Esophagus (tissue), 2 donors: ENCODE measurements around the gene TRAF7. TPM values are rescaled to one million over a fixed set of nuclear protein-coding genes. Genes with fewer than 3 reads are reported as not detected.
"Not testable (repeated sequence)": the region's sequence is repeated elsewhere in the genome, so short reads cannot be mapped to it uniquely, and the experiment has no call there.

Experiments
- H3K27ac ChIP-seq, 2 donors: one replicate each; pipeline ENCODE4 v1.5.1; 2013; ENCODE audit warnings: low read depth in 2 of 2, mild to moderate bottlenecking in 2 of 2, inconsistent platforms in 1 of 2, low read length in 1 of 2, moderate library complexity in 1 of 2
- H3K27me3 ChIP-seq, 2 donors: one replicate each; pipeline ENCODE4 v1.6.1; 2013; ENCODE audit warnings: low read length in 2 of 2, control low read depth in 1 of 2, mild to moderate bottlenecking in 1 of 2; ENCODE audit not compliant: insufficient read depth in 2 of 2, control insufficient read depth in 1 of 2
- H3K36me3 ChIP-seq, 2 donors: one replicate each; pipeline ENCODE4 v1.6.1; 2013; ENCODE audit warnings: low read length in 1 of 2; ENCODE audit not compliant: control insufficient read depth in 2 of 2, insufficient read depth in 2 of 2
- H3K4me1 ChIP-seq, 2 donors: one replicate each; pipeline ENCODE4 v1.6.1; 2013; ENCODE audit warnings: low read length in 1 of 2; ENCODE audit not compliant: control insufficient read depth in 2 of 2, insufficient read depth in 2 of 2
- H3K4me3 ChIP-seq, 2 donors: one replicate each; pipeline ENCODE4 v1.5.1; 2013; ENCODE audit warnings: low read length in 2 of 2, mild to moderate bottlenecking in 2 of 2, low read depth in 1 of 2, moderate library complexity in 1 of 2
- H3K9me3 ChIP-seq, 2 donors: one replicate each; pipeline ENCODE4 v1.6.1; 2013; ENCODE audit warnings: mild to moderate bottlenecking in 2 of 2, low read depth in 1 of 2, low read length in 1 of 2, moderate library complexity in 1 of 2; ENCODE audit not compliant: control insufficient read depth in 2 of 2, insufficient read depth in 1 of 2
- WGBS, 2 donors: extraction: QIAGEN DNeasy Blood & Tissue Kit; methylation state at CpG; one replicate each; pipeline ENCODE4 v1.1.7; 2013; 5-methylcytosine and 5-hydroxymethylcytosine counted together
- polyA plus RNA-seq, 2 donors: library from polyadenylated mRNA; stranded (reverse); fragments of 200-250 nt; gene quantifications; one replicate each; pipeline ENCODE4 v1.2.3, GENCODE V29; 2013
- donor health status: healthy with polysubstance abuse.
- donor health status: Bipolar disorder and iron deficiency.

The TRAF7 gene
- polyA plus RNA-seq, 2 donors, result 40.1 to 41.5 TPM

DNA sequence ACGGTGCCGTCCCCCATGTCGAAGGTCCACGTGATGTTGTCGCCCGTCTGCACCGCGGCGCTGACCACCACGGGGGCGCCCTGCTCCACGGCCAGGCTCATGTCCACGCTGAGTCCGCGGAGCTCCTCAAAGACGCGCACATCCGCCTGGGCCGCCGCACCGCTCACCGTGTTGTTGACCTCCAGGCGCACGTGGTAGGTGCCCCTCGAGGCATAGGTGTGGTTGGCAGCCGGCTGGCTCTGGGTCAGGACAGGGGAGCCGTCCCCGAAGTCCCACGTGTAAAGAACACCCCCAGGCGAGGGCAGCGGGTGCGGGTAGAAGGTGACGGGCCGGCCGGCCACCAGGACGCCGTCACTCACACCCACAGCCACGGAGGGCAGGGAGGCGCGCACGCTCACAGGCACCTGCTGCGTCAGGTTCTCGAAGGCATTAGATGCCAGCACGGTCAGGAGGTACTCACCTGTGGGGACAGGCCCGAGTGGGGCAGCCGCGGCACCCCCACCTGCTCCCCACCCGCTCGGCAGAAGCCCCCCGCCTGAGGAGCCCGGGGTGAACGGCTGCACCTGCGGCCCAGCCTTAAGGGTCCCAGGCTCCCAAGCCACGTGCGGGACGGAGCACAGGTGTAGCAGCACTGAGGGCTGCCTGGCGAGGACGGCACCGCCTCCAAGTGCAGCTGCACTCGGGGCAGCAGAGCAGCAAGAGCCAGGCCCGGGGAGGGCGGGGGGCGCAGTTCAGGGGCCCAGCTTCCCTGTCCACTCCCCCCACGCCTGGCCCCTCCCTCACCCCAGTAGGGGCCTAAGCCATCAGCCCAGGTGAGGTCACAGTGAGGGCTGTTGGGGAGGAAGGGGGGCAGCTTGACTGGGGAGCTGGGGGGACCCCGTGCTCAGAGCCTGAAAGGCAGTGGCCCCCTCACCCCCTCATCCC lies 43.9 kb upstream of the TRAF7 start:
- 90 to 92% methylated on average over 58 to 65 of the region's 65 CpGs for WGBS, 2 donors
- not testable (repeated sequence) for H3K27ac ChIP-seq, H3K4me1 ChIP-seq, H3K9me3 ChIP-seq, H3K27me3 ChIP-seq, H3K4me3 ChIP-seq
- H3K36me3 ChIP-seq, result peaks cover 7 to 49% of the 10 kb centered on the region in 2 donors

DNA sequence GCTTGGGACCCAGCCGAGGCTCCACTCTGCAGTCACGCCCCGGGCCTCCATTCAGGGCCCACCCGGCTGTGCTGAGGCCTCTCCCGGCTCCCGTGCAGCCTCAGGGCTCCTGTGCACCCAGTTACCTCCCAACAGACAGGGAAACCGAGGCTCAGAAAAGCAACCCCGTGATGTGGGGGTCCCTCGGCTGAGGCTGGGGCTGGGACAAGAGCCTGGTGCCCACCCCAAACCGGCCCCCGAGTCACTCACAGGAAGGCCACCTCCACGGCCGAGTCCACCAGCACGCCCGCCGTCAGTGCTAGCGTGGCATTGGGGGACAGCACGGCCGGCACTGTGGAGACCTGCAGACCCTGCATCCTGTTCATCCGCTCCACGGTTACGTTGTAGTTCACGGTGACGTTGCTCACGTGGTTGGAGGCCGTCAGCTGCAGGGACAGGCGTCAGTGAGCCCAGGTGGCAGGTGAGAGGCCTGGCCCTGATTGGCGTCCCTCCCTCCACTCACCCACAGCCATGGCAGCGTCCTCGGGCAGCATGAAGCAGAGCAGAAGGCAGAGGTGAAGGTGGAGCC lies 43.0 kb upstream of the TRAF7 start:
- H3K9me3 ChIP-seq, H3K27ac ChIP-seq, H3K4me3 ChIP-seq, H3K27me3 ChIP-seq, H3K4me1 ChIP-seq: not testable (repeated sequence)
- H3K36me3 ChIP-seq, result peaks cover 4 to 42% of the 10 kb centered on the region in 2 donors
- WGBS, 2 donors, result 83% methylated on average over 25 to 30 of the region's 30 CpGs

DNA sequence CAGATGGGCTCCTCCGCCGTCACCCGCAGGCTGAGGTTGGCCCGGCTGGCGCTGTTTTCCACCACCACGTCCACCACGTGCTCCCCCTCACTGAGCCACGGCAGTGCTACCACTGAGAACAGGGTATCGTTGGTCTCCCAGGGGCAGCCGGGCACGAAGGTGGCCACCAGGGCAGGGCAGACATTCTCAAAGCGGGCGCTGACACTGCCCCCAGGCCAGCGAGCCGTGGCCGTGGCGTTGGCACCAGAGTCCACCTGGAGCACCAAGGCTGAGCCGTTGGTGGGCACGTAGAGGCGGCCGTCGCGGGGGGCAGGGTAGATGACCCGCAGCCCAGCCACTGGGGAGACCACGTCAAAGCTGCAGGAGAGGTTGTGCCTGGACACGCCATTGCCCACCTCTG lies 41.4 kb upstream of the TRAF7 start:
- H3K9me3 ChIP-seq, H3K4me1 ChIP-seq, H3K27me3 ChIP-seq, H3K27ac ChIP-seq, H3K4me3 ChIP-seq: not testable (repeated sequence)
- 86 to 95% methylated on average over 21 to 26 of the region's 26 CpGs for WGBS, 2 donors
- peaks cover 4 to 29% of the 10 kb centered on the region in 2 donors for H3K36me3 ChIP-seq

- not testable (repeated sequence) for H3K27me3 ChIP-seq, H3K27ac ChIP-seq, H3K9me3 ChIP-seq, H3K4me3 ChIP-seq, H3K4me1 ChIP-seq
- 86 to 89% methylated on average over 28 to 33 of the region's 34 CpGs for WGBS, 2 donors
- H3K36me3 ChIP-seq, result peaks cover 4 to 27% of the 10 kb centered on the region in 2 donors
These were observed 40.5 kb upstream of the TRAF7 start for GRCh38 chr16:2114885-2115590.

GRCh38 chr16:2115591-2115973 lies 40.0 kb upstream of the TRAF7 start:
- Histone ChIP-seq H3K27ac (no peak overlapping the region), H3K4me3 (no peak overlapping the region), H3K27me3 (no peaks in the 10 kb centered on the region), H3K4me1 (no peaks in the 10 kb centered on the region), H3K9me3 (no peaks in the 10 kb centered on the region), H3K36me3 (peaks cover 4 to 22% of the 10 kb centered on the region in 2 donors)
- WGBS, 2 donors, result 87 to 89% methylated on average over 11 to 13 of the region's 13 CpGs

GRCh38 chr16:2116428-2116827 lies 39.2 kb upstream of the TRAF7 start:
- peaks cover 4 to 14% of the 10 kb centered on the region in 2 donors for H3K36me3 ChIP-seq
- not testable (repeated sequence) for H3K27me3 ChIP-seq, H3K4me1 ChIP-seq, H3K9me3 ChIP-seq, H3K27ac ChIP-seq, H3K4me3 ChIP-seq
- WGBS, 2 donors, result 77 to 79% methylated on average over 17 to 21 of the region's 24 CpGs

DNA sequence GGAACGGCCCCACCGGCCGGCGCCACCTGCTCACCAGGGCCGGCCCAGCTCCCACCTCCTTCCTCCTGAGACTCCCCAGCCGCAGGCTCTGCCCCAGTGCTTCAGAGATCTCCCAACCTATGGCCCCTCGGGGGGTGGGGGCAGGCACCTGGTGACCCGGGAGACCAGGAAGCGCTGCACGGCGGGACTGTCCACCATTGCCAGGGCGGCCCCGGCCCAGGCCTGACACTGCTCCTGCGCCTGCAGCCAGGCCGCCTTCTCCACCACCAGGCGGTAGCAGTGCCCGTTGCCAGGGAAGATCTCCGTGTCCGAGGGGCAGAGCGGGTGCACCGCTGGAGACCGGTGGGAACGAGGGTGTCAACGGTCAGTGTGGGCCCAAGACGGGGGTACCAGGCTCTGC lies 38.2 kb upstream of the TRAF7 start:
- H3K4me1 ChIP-seq, H3K27ac ChIP-seq, H3K9me3 ChIP-seq, H3K4me3 ChIP-seq, H3K27me3 ChIP-seq: not testable (repeated sequence)
- WGBS, 2 donors, result 90 to 91% methylated on average over 15 to 24 of the region's 25 CpGs
- H3K36me3 ChIP-seq, result peaks cover 0 to 12% of the 10 kb centered on the region in 2 donors

- not testable (repeated sequence) for H3K27me3 ChIP-seq, H3K4me1 ChIP-seq, H3K27ac ChIP-seq, H3K4me3 ChIP-seq, H3K9me3 ChIP-seq
- 74% methylated on average over 11 to 31 of the region's 35 CpGs for WGBS, 2 donors
- peaks cover 0 to 11% of the 10 kb centered on the region in 2 donors for H3K36me3 ChIP-seq
These were observed 37.4 kb upstream of the TRAF7 start for GRCh38 chr16:2117960-2118722.

- WGBS, 2 donors, result 36 to 60% methylated on average over 8 to 9 of the region's 9 CpGs
- not testable (repeated sequence) for H3K36me3 ChIP-seq, H3K9me3 ChIP-seq, H3K4me3 ChIP-seq, H3K27me3 ChIP-seq
- peaks cover 6 to 31% of the 10 kb centered on the region in 2 donors for H3K4me1 ChIP-seq
- peak overlapping the region; percentile 10 to 79 for H3K27ac ChIP-seq
These were observed 34.3 kb upstream of the TRAF7 start for GRCh38 chr16:2121325-2121724.
